GM12875 (cell line): Measurements from ENCODE around the gene JADE2.
A peak's percentile ranks its signal among the peaks of the same experiment; 100 is the strongest.

Experiments used
- H3K4me3 ChIP-seq: one replicate; pipeline ENCODE4 v1.5.1; 2011; ENCODE audit warnings: low read depth, low read length, control low read depth
- TF ChIP-seq, protein P1 (sequence below): IDR thresholded peaks from 2 replicates; pipeline ENCODE4 v1.5.1; 2011; ENCODE audit warnings: low read depth, mild to moderate bottlenecking, control low read depth, inconsistent platforms, low read length, moderate library complexity, borderline replicate concordance; ENCODE audit not compliant: insufficient read depth

JADE2 gene

DNA sequence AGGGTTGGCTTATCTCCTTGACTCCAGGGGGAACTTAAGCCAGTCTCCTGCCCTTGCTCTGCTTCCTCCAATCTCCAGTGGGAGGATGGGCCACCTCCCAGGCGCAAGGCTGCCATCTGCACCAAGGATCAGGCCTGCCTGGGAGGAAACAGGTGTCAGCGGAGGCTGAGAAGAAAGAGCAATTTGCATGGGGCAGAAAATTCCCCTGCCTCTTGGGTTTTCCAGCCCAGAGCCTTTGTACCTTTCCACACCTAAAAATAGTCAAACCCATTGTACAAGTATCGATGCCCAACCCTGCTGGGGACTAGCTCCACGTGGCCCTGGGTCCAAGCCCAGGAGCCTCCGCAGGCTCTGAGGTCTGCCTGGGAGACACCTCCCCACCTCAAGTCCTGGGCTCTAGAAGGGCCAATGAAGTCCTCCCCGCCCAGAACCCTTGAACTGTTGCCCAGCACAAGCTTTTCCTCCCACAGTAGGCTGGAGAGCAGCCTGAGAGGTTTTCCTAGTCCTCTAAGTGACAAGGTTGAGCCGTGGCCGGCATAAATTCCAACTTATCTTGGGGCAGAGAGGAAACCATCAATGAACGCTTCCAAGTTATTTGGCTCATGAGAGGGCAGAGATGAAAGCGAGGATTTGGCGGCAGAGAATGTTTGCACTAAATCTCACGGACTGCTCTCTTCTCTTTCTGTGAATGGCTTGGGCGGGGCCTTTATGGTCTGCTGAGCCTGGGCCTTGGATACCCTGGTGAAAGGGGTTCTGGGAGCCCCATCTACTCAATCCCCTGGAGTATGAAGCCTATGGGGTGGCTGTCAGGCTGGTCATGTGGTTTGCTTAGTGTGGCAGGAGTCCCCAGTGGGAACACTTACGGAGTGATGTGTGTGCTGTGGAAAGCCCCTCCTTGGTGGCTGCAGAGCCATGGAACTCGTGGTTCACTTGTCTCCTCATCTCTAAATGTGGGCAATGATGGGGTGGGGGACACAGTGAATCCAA is 15.6 kb downstream of the JADE2 start:
- TF ChIP-seq, protein P1, sequence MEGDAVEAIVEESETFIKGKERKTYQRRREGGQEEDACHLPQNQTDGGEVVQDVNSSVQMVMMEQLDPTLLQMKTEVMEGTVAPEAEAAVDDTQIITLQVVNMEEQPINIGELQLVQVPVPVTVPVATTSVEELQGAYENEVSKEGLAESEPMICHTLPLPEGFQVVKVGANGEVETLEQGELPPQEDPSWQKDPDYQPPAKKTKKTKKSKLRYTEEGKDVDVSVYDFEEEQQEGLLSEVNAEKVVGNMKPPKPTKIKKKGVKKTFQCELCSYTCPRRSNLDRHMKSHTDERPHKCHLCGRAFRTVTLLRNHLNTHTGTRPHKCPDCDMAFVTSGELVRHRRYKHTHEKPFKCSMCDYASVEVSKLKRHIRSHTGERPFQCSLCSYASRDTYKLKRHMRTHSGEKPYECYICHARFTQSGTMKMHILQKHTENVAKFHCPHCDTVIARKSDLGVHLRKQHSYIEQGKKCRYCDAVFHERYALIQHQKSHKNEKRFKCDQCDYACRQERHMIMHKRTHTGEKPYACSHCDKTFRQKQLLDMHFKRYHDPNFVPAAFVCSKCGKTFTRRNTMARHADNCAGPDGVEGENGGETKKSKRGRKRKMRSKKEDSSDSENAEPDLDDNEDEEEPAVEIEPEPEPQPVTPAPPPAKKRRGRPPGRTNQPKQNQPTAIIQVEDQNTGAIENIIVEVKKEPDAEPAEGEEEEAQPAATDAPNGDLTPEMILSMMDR: no peak

GRCh38 chr5:134541736-134542376 is 16.4 kb downstream of the JADE2 start:
- TF ChIP-seq, protein P1: no peak
- H3K4me3 ChIP-seq: no peak overlapping the region

More for the DNA sequence above, 15.6 kb downstream of the JADE2 start:
- H3K4me3 ChIP-seq: no peak overlapping the region

GRCh38 chr5:134543820-134544614 is 18.5 kb downstream of the JADE2 start:
- peak overlapping the region; percentile 64 for H3K4me3 ChIP-seq
- TF ChIP-seq, protein P1: no peak

GRCh38 chr5:134545070-134545868 is 19.8 kb downstream of the JADE2 start:
- TF ChIP-seq, protein P1: no peak
- H3K4me3 ChIP-seq: peak overlapping the region; percentile 64

- TF ChIP-seq, protein P1: no peak
- H3K4me3 ChIP-seq: no peak overlapping the region
Measured at GRCh38 chr5:134547066-134547465, 21.6 kb downstream of the JADE2 start.

- TF ChIP-seq, protein P1: no peak
- peak overlapping the region; percentile 26 for H3K4me3 ChIP-seq
Measured at GRCh38 chr5:134547579-134547978, 22.1 kb downstream of the JADE2 start.
